Astrocyte (in vitro differentiated cells and primary cell): Measurements from ENCODE around the gene CFAP70.

ENCODE experiments used
- EZH2 ChIP-seq: IDR thresholded peaks from 2 replicates; pipeline ENCODE4 v1.6.1; 2012; ENCODE audit warnings: mild to moderate bottlenecking, low read length, inconsistent platforms; ENCODE audit not compliant: insufficient read depth
- TF ChIP-seq, protein P1 (sequence below): IDR thresholded peaks from 2 replicates; pipeline ENCODE4 v1.5.1; 2011; ENCODE audit warnings: low read depth, mild to moderate bottlenecking, inconsistent platforms, low read length, moderate library complexity; ENCODE audit not compliant: insufficient read depth

DNA sequence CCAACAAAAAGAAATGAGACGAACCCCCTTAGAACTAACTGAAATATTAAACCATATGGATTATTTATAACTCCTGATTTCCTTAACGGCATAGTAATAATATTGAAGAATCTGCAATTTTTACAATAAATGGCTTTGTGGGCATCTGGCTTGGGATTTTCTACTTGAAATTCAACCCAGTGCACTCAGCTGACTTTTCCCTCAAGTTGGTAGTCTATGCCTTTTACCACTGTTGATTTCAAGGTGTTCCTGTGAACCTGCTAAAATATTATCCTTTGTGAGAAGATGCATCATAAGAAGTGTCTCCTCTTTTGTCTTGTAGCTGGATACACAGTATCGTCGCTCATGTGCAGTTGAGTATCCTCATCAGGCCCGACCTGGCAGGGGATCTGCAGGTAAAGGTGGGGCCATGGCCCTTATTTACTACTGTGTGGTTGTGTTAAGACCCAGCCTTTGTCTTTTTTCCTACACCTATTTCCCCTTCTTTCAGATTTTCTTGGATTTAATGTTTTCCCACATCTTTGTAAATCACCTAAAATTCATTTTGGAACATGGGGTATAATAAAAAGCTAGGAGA lies 119.6 kb downstream of the CFAP70 start:
- TF ChIP-seq, protein P1, sequence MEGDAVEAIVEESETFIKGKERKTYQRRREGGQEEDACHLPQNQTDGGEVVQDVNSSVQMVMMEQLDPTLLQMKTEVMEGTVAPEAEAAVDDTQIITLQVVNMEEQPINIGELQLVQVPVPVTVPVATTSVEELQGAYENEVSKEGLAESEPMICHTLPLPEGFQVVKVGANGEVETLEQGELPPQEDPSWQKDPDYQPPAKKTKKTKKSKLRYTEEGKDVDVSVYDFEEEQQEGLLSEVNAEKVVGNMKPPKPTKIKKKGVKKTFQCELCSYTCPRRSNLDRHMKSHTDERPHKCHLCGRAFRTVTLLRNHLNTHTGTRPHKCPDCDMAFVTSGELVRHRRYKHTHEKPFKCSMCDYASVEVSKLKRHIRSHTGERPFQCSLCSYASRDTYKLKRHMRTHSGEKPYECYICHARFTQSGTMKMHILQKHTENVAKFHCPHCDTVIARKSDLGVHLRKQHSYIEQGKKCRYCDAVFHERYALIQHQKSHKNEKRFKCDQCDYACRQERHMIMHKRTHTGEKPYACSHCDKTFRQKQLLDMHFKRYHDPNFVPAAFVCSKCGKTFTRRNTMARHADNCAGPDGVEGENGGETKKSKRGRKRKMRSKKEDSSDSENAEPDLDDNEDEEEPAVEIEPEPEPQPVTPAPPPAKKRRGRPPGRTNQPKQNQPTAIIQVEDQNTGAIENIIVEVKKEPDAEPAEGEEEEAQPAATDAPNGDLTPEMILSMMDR: no peak
- TF ChIP-seq EZH2: no peak
